Osteocyte (in vitro differentiated cells): ENCODE results near the gene INPP5D. TPM values are rescaled to one million over a fixed set of nuclear protein-coding genes. Genes with fewer than 3 reads are reported as not detected.

ENCODE experiments used
- DNase-seq: peaks from one replicate; pipeline ENCODE4 v3.0.0; 2021; ENCODE audit warnings: mixed read lengths; ENCODE audit not compliant: unreplicated experiment; ENCODE audit errors: extremely low spot score
- H3K27ac Mint-ChIP-seq: one replicate; pipeline ENCODE4 v1.8.0; 2021; ENCODE audit warnings: mild to moderate bottlenecking, mixed read lengths; ENCODE audit not compliant: unreplicated experiment
- H3K27me3 Mint-ChIP-seq: one replicate; pipeline ENCODE4 v1.8.0; 2021; ENCODE audit warnings: mixed read lengths; ENCODE audit not compliant: unreplicated experiment
- H3K36me3 Mint-ChIP-seq: one replicate; pipeline ENCODE4 v1.8.0; 2021; ENCODE audit warnings: mixed read lengths; ENCODE audit not compliant: unreplicated experiment
- H3K4me1 Mint-ChIP-seq: one replicate; pipeline ENCODE4 v1.8.0; 2021; ENCODE audit warnings: mixed read lengths; ENCODE audit not compliant: unreplicated experiment
- H3K4me3 Mint-ChIP-seq: one replicate; pipeline ENCODE4 v1.8.0; 2021; ENCODE audit warnings: mild to moderate bottlenecking, moderate library complexity, mixed read lengths; ENCODE audit not compliant: unreplicated experiment
- H3K9me3 Mint-ChIP-seq: one replicate; pipeline ENCODE4 v1.8.0; 2021; ENCODE audit warnings: mixed read lengths; ENCODE audit not compliant: unreplicated experiment
- total RNA-seq: library from RNA; stranded (reverse); gene quantifications from 2 replicates; pipeline ENCODE4 v1.2.1, GENCODE V29; 2021
- TF ChIP-seq, protein P1 (sequence below): fragments of 200-600 bp; sonication (generic); IDR thresholded peaks from 2 replicates; pipeline ENCODE4 v1.5.0; 2021; ENCODE audit warnings: antibody characterized with exemption, mild to moderate bottlenecking, moderate library complexity

INPP5D gene
- total RNA-seq, 1 donor from 2014 or later = 0.40 TPM

DNA sequence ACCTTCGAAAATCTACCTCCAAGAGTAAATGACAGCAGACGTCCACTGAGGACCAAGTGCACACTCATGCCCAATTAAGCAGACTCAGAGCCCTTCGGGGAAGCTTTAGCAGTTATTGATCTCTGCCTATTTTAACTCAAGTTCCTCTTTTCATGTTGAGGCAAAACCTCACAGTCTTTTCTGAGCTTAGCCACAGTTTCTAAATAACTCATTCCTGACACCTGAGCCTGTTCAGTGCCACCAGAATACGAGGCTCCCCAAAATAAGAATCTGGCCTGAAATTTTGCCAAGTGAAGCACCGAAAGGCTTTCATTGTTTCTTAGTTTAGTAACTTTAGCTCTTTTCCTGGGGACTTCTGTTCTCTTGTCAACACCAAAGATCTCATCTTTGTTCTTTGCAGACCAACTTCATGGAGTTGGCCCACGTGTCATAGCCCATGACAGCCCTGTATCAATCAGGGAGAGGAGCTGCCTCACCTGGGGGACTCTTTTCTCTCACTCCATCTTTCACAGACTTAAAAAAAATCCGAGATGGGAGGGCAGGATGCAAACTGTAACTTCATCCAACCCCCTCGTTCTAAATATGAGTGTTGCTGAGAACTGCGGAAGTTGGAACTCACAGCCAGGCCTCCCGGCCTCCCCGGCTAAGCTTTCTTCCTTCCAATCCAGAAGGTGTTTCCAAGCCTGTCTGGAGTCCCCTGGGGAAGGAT lies 22.2 kb downstream of the INPP5D start:
- H3K9me3 Mint-ChIP-seq = no peaks in the 10 kb centered on the region
- DNase-seq = no peak

DNA sequence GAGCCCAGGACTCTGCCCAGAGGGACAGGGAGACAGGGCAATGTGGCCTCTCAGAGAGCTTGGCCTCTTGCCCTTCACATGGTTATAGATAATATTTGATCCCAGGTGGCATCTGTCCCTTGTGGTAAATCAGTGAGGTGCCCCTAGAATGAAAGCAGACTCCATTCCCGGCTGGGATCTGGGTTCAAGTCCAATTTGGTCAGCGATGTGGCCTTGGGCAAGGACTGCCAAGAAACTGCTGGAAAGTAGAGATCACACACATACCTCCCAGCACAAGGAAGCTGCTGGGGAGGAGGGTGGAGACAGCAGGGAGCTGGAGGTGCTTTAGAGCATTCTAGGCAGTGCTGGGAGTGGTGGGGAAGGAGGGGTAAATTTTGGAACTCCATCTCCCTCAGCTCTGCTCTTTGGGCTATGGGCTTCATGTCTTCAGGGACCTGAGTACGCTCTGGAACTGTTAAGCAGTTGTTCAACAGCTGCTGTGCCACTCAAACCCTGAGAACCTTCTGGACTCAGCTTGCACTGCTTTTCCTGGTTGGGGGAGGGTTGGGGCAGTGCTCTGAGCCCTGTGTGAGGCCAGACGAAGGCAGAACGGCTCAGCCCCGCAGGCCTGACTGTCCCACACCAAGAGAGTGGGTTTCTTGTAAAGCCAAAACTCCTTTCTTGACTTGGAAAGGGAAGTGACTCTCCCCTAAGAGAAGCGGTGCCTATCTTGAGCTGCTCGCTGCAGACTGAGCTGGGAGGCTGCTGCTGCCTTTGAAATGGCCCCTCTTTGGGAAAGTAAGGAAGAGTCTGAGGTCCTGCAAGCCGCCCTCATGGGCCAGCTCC lies 23.0 kb downstream of the INPP5D start:
- TF ChIP-seq, protein P1, sequence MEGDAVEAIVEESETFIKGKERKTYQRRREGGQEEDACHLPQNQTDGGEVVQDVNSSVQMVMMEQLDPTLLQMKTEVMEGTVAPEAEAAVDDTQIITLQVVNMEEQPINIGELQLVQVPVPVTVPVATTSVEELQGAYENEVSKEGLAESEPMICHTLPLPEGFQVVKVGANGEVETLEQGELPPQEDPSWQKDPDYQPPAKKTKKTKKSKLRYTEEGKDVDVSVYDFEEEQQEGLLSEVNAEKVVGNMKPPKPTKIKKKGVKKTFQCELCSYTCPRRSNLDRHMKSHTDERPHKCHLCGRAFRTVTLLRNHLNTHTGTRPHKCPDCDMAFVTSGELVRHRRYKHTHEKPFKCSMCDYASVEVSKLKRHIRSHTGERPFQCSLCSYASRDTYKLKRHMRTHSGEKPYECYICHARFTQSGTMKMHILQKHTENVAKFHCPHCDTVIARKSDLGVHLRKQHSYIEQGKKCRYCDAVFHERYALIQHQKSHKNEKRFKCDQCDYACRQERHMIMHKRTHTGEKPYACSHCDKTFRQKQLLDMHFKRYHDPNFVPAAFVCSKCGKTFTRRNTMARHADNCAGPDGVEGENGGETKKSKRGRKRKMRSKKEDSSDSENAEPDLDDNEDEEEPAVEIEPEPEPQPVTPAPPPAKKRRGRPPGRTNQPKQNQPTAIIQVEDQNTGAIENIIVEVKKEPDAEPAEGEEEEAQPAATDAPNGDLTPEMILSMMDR = no peak
- no peak for DNase-seq
- Mint-ChIP-seq H3K27ac (no peak overlapping the region), H3K36me3 (no peaks in the 10 kb centered on the region), H3K9me3 (no peaks in the 10 kb centered on the region), H3K4me3 (no peak overlapping the region), H3K27me3 (peaks cover 39% of the 10 kb centered on the region), H3K4me1 (no peaks in the 10 kb centered on the region)

More for the DNA sequence above, 22.2 kb downstream of the INPP5D start:
- Mint-ChIP-seq H3K27ac (no peak overlapping the region), H3K4me3 (no peak overlapping the region), H3K4me1 (no peaks in the 10 kb centered on the region), H3K36me3 (no peaks in the 10 kb centered on the region), H3K27me3 (peaks cover 38% of the 10 kb centered on the region)
- TF ChIP-seq, protein P1 = no peak

DNA sequence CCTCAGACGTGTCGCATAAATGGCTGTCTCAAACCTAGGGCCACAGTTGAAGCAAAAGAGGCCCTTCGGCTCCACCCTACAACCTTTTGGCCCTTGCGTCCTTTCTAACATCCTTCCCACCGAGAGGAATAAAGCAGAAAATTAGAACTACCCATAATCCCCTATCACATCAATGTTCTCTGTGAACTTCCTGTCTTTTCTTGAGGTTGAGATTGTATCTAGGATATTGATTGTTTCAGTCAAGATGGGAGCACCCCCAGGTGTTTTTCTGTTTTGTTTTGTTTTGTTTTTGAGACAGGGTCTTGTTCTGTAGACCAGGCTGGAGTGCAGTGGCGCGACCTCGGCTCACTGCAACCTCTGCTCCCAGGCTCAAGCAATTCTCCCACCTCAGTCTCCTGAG lies 23.6 kb downstream of the INPP5D start:
- no peaks in the 10 kb centered on the region for H3K4me1 Mint-ChIP-seq
- DNase-seq = no peak
- peaks cover 44% of the 10 kb centered on the region for H3K27me3 Mint-ChIP-seq
- TF ChIP-seq, protein P1 = no peak
- no peak overlapping the region for H3K27ac Mint-ChIP-seq
- H3K36me3 Mint-ChIP-seq = no peaks in the 10 kb centered on the region
- H3K9me3 Mint-ChIP-seq = no peaks in the 10 kb centered on the region
- H3K4me3 Mint-ChIP-seq = no peak overlapping the region

DNA sequence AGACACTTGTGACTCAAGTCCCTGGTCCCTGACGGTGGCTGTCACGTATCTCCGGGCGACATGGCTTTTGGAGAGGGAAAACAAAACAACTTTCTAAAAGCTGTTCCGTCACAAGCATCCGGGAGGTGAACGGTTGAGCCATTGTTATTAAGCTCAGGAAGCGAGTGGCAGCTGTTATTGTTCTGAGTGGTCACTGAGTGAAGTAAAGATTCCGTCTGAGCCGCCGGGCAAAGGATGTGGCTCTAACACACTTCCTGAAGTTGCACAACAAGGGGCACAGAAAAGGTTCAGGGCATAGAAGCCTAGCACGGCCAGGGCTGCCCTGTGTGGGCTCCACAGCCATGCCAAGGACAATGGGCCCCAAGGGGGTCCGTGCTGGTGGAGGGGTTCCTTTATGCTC lies 24.3 kb downstream of the INPP5D start:
- Mint-ChIP-seq H3K9me3 (no peaks in the 10 kb centered on the region), H3K27me3 (peaks cover 37% of the 10 kb centered on the region), H3K4me1 (no peaks in the 10 kb centered on the region), H3K27ac (no peak overlapping the region), H3K4me3 (no peak overlapping the region), H3K36me3 (no peaks in the 10 kb centered on the region)
- TF ChIP-seq, protein P1 = no peak
- no peak for DNase-seq
